Stimulated activated CD4-positive, alpha-beta T cell treated with anti-CD3 and anti-CD28 coated beads, Interleukin-12 subunit alpha, Interleukin-12 subunit beta, amount 100 ng/mL, for 4 hours (primary cell): ENCODE measurements around the gene LRP1.
A peak's percentile ranks its signal among the peaks of the same experiment; 100 is the strongest.
"Not testable (repeated sequence)": the region's sequence is repeated elsewhere in the genome, so short reads cannot be mapped to it uniquely, and the experiment has no call there.

Experiments used
- DNase-seq: peaks from one replicate; pipeline ENCODE4 v3.0.0-alpha.2; 2020

The LRP1 gene

DNA sequence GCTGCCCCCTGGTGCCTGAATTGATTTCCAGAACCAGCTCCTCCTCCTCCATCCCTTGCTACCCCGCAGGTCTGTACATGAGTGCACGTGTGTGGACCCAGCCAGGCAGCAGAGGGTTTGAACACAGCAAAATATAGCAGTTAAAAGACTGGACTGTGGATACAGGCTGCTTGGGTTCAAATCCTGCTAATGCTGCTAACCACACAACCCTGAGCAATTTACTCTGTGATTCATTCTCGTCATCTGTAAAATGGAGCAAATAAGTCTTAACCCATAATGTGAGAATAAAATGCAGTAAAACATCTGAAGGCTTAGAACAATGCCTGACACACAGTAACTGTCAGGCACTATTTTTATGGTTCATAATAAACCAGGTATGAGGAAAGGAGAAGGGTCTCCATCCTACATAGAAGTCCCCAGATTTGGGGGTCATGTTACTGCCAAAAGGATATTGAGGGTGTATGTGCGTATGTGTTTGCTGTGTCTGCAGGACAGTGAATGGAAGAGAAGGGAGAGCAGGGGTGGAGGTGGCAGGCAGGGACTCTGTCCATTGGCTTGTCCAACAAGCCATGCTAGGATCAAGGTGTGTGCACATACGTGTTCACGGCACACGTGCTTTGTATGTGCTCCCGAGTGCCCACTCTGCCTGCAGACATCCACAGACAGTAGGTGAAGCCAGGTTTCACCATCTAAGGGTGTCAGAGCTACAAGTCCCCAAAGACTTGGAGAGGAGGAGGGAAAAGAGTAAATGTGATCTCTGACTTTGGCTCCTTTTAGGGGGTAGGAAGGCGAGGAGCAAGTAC lies 15.6 kb upstream of the LRP1 start:
- DNase-seq = no peak

DNA sequence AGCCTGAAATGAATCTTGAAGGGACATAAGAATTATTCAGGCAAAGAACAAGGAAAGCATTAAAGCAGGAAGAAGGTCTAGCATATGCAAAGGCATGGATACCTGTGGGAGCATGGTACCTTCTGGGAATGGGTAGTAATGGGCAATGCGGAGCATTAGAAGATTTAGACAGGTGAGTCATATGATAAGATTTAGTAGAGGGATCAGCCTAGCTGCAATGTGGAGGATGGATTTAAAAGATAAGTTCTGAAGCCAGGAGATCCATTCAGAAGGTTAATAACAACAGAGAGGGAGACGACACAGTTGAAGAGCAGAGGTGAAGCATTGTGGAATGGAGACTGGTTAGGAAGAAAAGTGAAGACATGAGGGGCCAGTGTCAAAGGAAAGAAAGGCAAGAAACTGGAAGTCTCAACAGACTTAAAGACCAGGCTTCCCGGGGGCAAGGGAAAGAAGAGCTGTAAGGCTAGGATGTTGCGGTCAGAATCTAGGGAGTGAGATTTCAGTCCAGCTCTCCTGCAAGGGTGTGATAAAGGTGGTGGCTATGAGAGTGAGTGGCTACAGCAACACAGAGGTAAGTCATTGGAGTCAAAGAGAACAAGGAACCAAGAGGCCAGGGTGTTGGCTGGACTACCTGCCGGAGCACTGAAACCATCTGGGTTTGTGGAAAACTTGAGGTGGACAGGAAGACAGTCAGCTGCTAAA lies 11.6 kb upstream of the LRP1 start:
- no peak for DNase-seq

DNA sequence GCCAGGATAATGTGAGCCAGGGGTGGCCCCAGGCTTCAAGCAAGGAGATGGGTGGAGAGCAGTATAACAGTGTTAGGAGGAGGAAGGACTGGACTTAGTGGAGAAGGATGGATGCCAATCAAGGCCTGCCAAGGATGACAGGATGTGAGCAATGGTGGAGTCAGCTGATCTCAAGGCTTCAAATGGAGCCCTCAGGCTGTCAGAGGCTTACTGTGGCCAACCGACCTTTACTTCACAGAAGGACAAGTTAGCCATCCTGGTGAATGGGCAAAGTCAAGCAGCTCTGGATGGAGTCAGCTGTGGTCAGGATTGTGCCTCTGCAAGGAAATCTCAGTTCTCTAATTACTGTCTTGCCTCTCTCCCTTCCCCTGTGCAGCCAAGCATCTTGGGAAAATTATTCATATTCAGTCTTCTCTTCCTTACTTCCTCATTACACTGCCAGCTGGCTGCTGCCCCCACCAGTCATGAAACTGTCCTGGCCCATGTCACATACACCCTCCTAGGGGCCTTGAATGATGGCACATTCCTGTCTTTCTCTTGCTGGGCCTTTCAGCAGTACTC lies 9.5 kb upstream of the LRP1 start:
- no peak for DNase-seq

GRCh38 chr12:57119294-57120085 lies 8.8 kb upstream of the LRP1 start:
- DNase-seq = no peak

- not testable (repeated sequence) for DNase-seq
Measured at GRCh38 chr12:57120718-57121117, 7.6 kb upstream of the LRP1 start.

DNA sequence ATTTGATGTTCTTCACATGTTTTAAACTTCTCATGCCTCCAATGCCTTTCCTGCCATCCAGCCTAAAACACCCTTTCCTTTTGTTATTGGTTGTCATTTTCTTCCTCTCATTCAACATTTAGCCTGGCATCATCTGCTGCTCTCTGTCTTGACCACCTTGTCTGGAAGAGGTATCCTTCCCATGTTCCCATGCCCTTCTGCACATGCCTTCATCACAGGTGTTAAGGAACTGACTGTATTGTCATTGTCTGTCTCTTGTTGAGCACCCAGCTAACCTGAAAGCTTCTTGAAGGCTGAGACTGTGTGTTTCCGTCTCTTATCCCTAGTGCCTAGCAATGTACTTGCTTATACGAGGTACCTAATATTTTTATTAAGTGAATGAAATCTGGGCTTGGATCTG lies 4.5 kb upstream of the LRP1 start:
- DNase-seq = no peak

- peak; percentile 63 for DNase-seq
Measured at GRCh38 chr12:57124261-57124877, 3.9 kb upstream of the LRP1 start.

DNA sequence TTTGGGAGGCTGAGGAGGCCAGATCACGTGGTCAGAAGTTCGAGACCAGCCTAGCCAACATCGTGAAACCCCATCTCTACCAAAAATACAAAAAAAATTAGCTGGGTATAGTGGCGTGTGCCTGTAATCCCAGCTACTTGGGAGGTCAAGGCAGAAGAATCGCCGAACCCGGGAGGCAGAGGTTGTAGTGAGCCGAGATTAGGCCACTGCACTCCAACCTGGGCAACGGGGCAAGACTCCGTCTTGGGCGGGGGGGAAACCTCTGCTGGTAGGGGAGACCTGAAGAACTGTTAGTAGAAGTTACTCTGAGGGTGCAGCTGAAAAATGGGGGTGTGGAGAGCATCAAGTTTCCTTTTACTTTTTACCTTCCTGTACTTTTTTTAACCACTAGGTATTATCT lies 2.2 kb upstream of the LRP1 start:
- no peak for DNase-seq

GRCh38 chr12:57126561-57126960 lies 1.7 kb upstream of the LRP1 start:
- DNase-seq = no peak

- peak; percentile 18 for DNase-seq
Measured at GRCh38 chr12:57127101-57127725, 1.1 kb upstream of the LRP1 start.

- DNase-seq = no peak
Measured at GRCh38 chr12:57128519-57129247, 400 bp downstream of the LRP1 start.

DNA sequence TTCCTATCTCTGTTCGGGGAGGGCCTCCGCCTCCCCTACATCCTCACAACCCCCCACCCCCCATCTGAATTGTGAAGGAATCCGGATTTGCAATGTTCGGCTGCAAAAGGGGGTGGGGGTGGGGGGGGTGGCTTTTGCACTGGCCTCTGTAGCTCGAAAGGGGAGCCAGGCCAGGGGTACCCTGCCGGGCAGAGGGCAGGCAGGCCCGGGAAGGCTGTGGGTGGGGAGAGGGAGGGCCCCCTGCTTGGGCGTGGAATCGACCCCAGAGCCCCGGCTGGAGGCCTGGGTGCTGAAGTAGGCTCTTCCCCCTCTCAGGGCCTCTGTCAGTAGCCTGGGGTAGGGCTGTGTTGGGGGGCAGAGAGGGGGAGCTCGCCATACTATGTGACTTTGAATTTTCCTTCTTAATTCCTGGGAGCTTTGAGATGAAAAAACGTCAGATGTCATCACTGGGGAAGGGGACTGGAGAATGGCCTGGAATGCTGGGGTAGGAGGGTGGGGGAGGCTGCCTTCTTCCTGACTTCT lies 1.1 kb downstream of the LRP1 start:
- no peak for DNase-seq

- DNase-seq = no peak
Measured at GRCh38 chr12:57129889-57130288, 1.6 kb downstream of the LRP1 start.

GRCh38 chr12:57130941-57131340 lies 2.7 kb downstream of the LRP1 start:
- no peak for DNase-seq

GRCh38 chr12:57131896-57132744 lies 3.8 kb downstream of the LRP1 start:
- DNase-seq = no peak

DNA sequence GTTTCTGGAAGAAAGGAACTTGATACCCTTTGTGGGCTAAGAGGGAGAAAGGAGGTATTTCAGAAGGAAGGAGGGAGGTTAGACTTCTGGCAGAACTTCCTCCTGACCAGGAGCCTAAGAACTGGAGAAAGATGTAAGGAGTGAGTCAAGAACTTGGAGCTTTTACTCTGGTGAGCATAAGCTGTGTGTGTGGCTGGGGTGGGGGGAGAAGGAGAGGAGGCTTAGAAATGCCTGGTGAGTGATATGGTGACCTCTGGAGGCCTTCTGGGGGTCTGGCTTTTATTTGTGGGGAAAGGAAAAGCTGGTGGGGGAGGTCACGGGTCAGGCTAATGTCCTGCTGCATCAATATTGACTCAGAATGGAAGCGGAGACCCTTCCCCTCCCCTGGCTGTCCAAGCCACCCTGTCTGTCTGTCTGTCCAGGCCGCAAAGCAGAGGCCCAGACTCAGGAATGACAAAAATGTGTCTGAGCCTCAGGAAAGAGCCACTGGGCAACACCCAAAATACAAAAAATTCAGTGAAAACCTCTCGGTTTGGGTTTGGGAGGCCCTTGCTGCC lies 4.8 kb downstream of the LRP1 start:
- DNase-seq = no peak

DNA sequence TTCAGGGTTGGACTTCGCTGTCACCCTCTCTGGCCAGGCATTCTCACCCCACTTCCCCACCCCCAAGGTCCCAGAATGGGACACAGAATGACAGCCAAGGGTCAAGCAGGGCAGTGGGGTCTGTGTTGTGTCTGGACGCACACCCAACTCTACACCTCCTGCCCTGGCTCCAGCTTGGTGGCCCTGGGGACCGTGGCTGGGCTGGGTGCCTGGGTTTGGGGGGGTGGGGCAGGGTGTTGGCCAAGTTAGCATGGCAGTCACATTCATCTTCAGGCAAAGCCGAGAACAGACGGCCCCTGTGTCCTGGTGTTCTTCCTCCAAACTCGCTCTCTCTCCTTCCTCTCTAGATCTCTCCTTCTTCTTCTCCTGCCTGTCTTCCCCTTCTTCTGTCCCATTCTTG lies 5.6 kb downstream of the LRP1 start:
- DNase-seq = no peak

DNA sequence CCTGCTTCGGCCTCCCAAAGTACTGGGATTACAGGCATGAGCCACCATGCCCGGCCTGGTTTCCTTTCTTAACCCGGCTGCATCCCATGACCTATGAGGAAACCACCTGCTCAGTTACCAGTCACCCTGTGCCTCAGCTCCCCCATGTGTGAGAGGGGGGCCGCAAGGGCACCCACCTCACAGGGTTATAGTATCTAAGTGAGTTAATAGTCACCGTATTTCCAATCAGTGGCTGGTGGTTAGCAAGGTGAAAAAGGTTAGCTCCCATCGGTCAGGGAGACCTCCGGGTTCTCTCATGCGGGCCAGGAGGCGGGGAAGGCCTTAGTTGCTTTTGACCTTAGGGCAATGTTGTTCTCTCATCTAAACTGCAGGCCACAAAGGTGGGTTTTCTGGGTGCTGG lies 6.7 kb downstream of the LRP1 start:
- no peak for DNase-seq

- no peak for DNase-seq
Measured at GRCh38 chr12:57135527-57136326, 7.4 kb downstream of the LRP1 start.
